Mesothelial cell of epicardium (in vitro differentiated cells): ENCODE results near the gene HOXC9. TPM values are rescaled to one million over a fixed set of nuclear protein-coding genes. Genes with fewer than 3 reads are reported as not detected.

Experiments used
- DNase-seq, 2 experiments: peaks; one replicate each; pipeline ENCODE4 v3.0.0; 2021; ENCODE audit warnings: low spot score in 2 of 2; ENCODE audit not compliant: unreplicated experiment in 2 of 2
- H3K27ac Mint-ChIP-seq: 2 replicates; pipeline ENCODE4 v1.8.0; 2021; ENCODE audit warnings: mixed read lengths
- H3K27me3 Mint-ChIP-seq: 2 replicates; pipeline ENCODE4 v1.8.0; 2021; ENCODE audit warnings: low read depth, mixed read lengths
- H3K36me3 Mint-ChIP-seq: 2 replicates; pipeline ENCODE4 v1.8.0; 2021; ENCODE audit warnings: mixed read lengths
- H3K4me1 Mint-ChIP-seq: 2 replicates; pipeline ENCODE4 v1.8.0; 2021; ENCODE audit warnings: mixed read lengths
- H3K4me3 Mint-ChIP-seq: 2 replicates; pipeline ENCODE4 v1.8.0; 2021; ENCODE audit warnings: mild to moderate bottlenecking, moderate library complexity, mixed read lengths
- H3K9me3 Mint-ChIP-seq: 2 replicates; pipeline ENCODE4 v1.8.0; 2021; ENCODE audit warnings: mixed read lengths
- total RNA-seq: library from RNA; stranded (reverse); gene quantifications from 3 replicates; pipeline ENCODE4 v1.2.1, GENCODE V29; 2021
- TF ChIP-seq, protein P1 (sequence below): fragments of 200-600 bp; sonication (generic); IDR thresholded peaks from one replicate; pipeline ENCODE4 v1.5.0; 2021; ENCODE audit warnings: antibody characterized with exemption; ENCODE audit not compliant: unreplicated experiment

The HOXC9 gene
- total RNA-seq, 1 donor from 2014 or later = 2.0 TPM

DNA sequence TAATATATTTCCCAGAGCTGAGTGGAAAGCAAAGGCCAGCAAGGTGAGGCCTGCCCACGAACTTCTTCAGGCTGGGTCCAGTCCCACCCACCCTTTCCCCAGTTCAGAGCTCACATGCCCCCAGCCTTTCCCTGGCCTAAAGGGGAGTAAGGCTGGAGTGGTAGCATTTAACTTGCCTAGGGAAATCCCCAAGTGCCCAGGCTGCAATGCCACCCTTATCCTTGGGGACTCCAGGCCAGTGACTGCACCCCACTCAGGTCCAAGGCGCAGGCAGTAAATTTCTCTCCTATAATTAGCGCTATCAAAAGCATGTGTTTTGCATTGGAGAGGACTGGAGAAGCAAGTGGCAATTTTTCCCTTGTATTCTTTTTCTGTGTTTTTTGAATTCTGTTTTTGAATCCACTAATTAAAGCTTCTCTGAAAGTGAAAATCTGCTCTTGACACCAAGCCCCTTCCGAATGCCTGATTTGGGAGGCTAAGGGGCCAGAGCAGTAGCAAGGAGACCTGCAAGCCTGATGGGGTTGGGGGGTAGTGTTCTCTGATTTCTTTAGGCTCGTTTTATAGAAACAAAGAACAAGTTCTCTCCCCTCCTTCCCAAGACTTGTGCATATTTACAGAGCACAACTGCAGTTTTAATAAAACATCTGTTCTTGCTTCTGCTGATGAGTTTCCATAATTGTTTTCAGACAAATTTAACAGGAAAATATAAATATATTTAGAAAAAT is 24.8 kb downstream of the HOXC9 start:
- H3K4me1 Mint-ChIP-seq = peaks cover 70% of the 10 kb centered on the region
- TF ChIP-seq, protein P1, sequence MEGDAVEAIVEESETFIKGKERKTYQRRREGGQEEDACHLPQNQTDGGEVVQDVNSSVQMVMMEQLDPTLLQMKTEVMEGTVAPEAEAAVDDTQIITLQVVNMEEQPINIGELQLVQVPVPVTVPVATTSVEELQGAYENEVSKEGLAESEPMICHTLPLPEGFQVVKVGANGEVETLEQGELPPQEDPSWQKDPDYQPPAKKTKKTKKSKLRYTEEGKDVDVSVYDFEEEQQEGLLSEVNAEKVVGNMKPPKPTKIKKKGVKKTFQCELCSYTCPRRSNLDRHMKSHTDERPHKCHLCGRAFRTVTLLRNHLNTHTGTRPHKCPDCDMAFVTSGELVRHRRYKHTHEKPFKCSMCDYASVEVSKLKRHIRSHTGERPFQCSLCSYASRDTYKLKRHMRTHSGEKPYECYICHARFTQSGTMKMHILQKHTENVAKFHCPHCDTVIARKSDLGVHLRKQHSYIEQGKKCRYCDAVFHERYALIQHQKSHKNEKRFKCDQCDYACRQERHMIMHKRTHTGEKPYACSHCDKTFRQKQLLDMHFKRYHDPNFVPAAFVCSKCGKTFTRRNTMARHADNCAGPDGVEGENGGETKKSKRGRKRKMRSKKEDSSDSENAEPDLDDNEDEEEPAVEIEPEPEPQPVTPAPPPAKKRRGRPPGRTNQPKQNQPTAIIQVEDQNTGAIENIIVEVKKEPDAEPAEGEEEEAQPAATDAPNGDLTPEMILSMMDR = no peak
- no peaks in the 10 kb centered on the region for H3K36me3 Mint-ChIP-seq
- H3K4me3 Mint-ChIP-seq = no peak overlapping the region
- DNase-seq = no peak
- H3K9me3 Mint-ChIP-seq = no peaks in the 10 kb centered on the region
- H3K27ac Mint-ChIP-seq = no peak overlapping the region
- peaks cover 90% of the 10 kb centered on the region for H3K27me3 Mint-ChIP-seq

DNA sequence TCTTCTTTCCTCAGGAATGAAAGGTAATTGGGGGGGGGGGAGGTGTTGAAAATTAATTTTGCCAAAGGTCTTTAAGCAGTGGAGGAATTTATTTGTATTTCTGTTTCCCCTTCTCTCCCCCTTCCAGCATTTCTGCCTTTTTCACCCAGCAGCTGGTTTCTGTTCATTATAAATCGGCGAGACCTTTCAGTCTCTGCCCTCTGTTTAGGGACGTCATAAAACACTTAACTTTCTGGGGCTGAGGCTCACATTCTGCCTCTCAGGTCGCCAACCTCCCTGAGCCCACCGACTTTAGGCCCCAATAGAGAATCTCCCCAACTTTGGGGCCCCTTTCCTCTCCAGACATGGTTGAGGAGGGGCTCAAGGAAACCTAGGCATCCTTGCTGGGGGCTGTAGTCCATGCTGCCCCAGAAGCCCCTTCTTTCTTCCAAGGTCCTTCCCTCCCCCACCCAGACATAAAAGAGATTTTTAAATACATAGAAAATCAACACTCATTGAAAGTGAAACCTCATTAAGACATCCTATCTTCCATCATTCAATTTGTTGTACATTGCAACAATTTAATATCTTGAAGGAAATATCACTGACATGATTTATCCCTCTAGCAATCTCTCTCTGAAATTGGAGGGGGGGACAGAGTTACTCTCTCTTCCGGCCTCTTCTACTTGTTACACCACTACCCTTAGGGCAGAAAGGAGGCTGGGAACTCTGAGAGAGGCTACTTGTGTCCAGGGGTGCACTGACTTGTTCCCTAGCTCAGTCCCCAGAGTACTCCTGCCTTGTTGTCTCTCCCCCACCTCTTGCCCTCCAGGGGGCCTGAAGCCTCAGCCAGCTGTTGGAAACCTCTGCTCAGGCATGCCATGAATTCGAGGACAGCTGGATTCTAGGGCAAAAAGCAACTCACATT is 25.8 kb downstream of the HOXC9 start:
- peak overlapping the region; percentile 66 for H3K27ac Mint-ChIP-seq
- no peaks in the 10 kb centered on the region for H3K36me3 Mint-ChIP-seq
- peaks cover 86% of the 10 kb centered on the region for H3K27me3 Mint-ChIP-seq
- H3K4me1 Mint-ChIP-seq = peaks cover 72% of the 10 kb centered on the region
- no peak for DNase-seq
- H3K4me3 Mint-ChIP-seq = no peak overlapping the region
- H3K9me3 Mint-ChIP-seq = no peaks in the 10 kb centered on the region
- TF ChIP-seq, protein P1 = no peak

DNA sequence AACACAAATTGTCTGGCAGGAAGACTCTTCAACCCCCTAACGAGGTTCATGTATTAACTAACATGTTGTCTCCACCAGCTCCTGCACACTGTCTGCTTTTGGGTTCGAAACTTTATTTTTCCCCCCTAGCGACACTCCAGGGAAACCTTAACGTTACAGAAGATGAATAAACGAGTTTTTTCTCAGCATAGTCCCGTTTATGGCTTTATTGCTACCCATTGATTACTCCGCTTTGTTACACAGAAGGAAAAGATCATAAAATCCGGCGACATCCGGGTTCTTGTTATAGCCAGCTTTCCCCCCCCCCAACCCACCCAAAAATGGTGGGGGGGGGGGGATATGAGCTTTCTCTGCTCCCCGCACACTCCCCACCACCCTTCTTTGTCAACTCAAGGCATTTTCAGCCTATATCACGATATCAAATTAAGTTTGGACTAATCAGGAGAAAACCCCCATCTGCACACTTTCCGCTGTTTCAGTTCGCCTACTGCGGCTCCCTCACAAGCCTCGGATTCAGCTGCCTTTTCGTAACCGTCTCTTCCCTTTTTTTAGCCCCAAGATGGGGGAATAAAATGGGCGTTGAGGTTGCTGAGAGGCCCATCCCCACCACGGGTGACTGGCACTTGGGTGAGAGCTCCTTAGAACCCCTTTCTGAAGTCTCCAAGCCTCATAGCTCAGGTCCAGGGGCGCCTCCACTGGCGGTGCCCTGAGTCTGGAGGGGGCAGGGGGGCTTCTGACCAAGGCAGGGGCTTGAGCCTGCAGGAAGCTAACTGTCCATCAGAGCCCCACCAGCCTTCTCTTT is 26.9 kb downstream of the HOXC9 start:
- Mint-ChIP-seq H3K4me3 (no peak overlapping the region), H3K36me3 (no peaks in the 10 kb centered on the region), H3K4me1 (peaks cover 73% of the 10 kb centered on the region), H3K27ac (peak overlapping the region; percentile 75), H3K9me3 (no peaks in the 10 kb centered on the region), H3K27me3 (peaks cover 78% of the 10 kb centered on the region)
- TF ChIP-seq, protein P1 = no peak
- no peak for DNase-seq

DNA sequence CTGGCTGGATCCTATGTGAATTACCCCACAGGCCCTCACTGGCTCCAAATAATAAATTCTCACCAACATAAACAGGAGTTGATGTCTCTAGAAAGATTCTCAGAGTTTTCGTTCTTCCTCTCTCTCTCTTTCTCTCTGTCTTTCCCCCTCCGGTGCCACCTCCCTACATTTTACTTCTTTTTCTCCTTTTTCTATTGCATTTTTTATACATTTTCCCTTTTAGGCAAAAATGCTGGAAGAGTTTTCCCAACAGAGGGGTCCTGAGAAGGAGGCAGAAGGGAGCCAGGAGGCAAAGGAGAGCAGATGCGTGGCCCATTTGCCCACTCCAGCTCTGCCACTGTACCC is 27.5 kb downstream of the HOXC9 start:
- Mint-ChIP-seq H3K4me3 (peak overlapping the region; percentile 73), H3K27me3 (peaks cover 72% of the 10 kb centered on the region), H3K27ac (peak overlapping the region; percentile 75), H3K9me3 (no peaks in the 10 kb centered on the region), H3K4me1 (peaks cover 73% of the 10 kb centered on the region), H3K36me3 (no peaks in the 10 kb centered on the region)
- TF ChIP-seq, protein P1 = no peak
- DNase-seq = no peak
